Measurements from ENCODE around the gene ARHGAP8.

- TF ChIP-seq POLR2AphosphoS5 (IDR thresholded peaks at IDR 0.05; ENCODE audit: low read depth, low read length) (no peak), POLR2A (IDR thresholded peaks at IDR 0.05; ENCODE audit: low read depth, low read length) (no peak), TAF1 (IDR thresholded peaks at IDR 0.05; ENCODE audit: borderline replicate concordance, low read depth, low read length) (no peak)
These were observed 95.9 kb downstream of the ARHGAP8 start for GRCh38 chr22:44848296-44848741.

All from GM12892 (cell line).